Measurements from ENCODE around the gene LRMDA. TPM values are rescaled to one million over a fixed set of nuclear protein-coding genes. Genes with fewer than 3 reads are reported as not detected.
A peak's percentile ranks its signal among the peaks of the same experiment; 100 is the strongest.
"Not testable (repeated sequence)": the region's sequence is repeated elsewhere in the genome, so short reads cannot be mapped to it uniquely, and the experiment has no call there.

Gene LRMDA
- total RNA-seq, 1 experiment from 2014 or later, result 20.3 TPM

DNA sequence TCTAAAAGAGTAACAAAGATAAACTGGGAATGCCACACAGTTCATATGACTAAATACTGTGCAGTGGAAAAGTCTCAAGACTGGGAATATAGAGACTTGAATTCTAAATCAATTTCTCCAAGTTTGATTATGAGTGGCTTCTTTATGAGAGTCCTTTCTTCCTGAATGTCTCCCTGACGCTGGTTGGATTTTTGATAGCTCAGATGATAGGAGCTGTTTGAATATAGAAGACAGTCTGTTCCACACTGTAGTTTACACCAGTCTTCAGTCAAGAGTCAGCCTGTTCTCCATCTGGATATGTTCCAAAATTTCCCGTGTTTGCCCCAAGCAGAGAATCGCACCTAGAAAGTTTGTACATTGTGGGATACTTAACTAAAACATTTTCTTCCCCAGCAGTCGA lies 173.7 kb downstream of the LRMDA start:
- in situ Hi-C loops (cut with HindIII; ENCODE audit: low pct_unique_long_range_greater_than_20kb, low sequenced_read_pairs), result no loop called here
- no peak for DNase-seq (ENCODE audit: low read depth)

DNA sequence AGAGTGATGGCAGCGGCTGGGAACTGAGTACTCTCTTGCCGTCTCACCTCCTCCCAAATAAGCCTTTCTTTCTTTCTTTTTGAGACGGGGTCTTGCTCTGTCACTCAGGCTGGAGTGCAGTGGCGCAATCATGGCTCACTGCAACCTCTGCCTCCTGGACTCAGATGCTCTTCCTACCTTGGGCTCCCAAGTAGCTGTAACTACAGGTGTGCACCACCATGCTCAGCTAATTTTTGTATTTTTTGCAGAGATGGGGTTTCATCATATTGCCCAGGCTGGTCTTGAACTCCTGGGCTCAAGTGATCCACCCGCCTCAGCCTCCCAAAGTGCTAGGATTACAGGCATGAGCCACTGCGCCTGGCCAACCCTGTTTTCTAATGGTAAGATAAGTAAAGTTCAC lies 174.4 kb downstream of the LRMDA start:
- DNase-seq (ENCODE audit: low read depth); in situ Hi-C loops (cut with HindIII; ENCODE audit: low pct_unique_long_range_greater_than_20kb, low sequenced_read_pairs): not testable (repeated sequence)

DNA sequence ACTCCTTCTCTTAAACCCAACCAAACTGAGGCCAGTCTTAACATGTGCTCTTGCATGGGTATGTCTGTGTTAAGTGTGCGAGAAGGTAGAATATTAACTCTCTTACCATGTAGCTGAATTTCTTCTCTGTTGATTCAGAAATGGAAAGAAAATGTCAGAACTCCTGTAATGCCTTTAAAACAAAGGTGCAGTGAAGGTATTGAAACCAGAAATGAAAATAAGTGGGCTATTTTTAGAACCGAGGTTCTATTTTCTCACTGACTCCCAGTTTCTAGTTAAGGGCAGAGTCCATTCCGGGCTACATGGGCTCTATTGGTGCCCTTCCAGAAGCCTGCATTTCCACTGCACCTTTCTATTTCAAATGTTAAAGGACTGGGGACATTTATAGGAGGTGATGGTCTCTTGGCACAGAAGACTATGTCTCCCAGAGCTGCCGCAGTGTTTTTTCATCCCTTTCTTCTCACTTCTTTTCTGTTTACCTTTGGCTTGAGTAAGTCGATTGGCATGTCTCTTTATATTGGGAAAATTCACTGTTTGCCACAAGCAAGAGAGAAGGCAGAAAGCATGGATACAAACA lies 174.9 kb downstream of the LRMDA start:
- in situ Hi-C loops (cut with HindIII; ENCODE audit: low pct_unique_long_range_greater_than_20kb, low sequenced_read_pairs), result no loop called here

GRCh38 chr10:75607576-75607975 lies 176.2 kb downstream of the LRMDA start:
- in situ Hi-C loops (cut with HindIII; ENCODE audit: low pct_unique_long_range_greater_than_20kb, low sequenced_read_pairs), result no loop called here

More for the DNA sequence above, 174.9 kb downstream of the LRMDA start:
- peak; percentile 22 for DNase-seq (ENCODE audit: low read depth)

DNA sequence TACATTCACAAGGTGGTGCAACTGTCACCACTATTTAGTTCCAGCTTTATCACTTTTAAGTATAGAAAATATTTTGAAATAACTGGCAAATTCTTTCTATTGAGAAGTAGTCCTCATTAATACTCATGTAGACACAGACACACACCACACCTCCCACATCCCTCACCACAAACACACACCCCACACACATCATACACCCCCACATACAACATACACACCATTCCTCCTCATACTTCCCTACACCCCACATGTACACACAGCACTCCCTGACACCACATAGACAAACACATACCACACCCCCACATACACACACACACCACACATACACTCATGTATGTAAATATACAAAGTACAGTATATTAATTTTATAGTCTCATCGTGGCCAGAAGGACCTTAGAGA lies 178.8 kb downstream of the LRMDA start:
- no peak for DNase-seq (ENCODE audit: low read depth)
- in situ Hi-C loops (cut with HindIII; ENCODE audit: low pct_unique_long_range_greater_than_20kb, low sequenced_read_pairs), result no loop called here

More at GRCh38 chr10:75607576-75607975, 176.2 kb downstream of the LRMDA start:
- no peak for DNase-seq (ENCODE audit: low read depth)

DNA sequence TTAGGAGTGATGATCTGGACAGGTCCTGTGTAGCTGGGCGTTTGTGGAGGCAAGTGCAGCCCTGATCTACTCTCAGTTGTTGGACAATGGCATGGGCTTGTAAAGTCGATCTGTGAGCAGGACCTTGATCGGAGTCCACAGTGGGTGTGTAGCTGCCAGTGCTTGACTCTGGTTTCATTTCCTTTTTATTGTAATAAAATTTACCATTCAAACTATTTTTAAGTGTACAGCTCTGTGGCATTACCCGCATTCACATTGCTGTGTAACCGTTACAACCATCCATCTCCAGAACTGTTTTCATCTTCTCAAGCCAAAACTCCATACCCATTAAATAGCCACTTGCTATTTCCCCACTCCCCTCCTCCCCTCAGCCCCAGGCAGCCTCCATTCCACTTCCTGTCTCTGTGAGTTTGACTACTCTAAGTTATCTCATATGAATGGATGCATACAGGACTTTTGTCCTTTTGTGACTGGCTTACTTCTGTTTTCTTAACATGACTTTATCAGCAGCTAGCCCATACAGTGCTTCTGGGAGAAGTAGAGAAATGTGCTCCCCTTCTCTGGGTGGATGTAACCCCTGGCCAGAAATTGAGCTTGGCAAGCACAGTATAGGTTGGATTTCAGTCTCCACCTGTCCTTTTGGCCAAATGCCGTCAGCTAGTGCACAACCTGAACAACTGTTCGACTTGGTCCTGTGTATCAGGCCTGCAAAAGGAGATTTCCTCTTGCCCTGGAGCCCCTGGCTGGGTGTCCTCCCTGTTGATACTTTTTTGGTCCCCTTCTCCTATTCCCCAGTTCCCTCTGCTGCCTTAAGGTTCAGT lies 180.0 kb downstream of the LRMDA start:
- in situ Hi-C loops (cut with HindIII; ENCODE audit: low pct_unique_long_range_greater_than_20kb, low sequenced_read_pairs), result no loop called here
- no peak for DNase-seq (ENCODE audit: low read depth)

GRCh38 chr10:75611993-75612372 lies 180.6 kb downstream of the LRMDA start:
- in situ Hi-C loops (cut with HindIII; ENCODE audit: low pct_unique_long_range_greater_than_20kb, low sequenced_read_pairs), result no loop called here
- peak; percentile 23 for DNase-seq (ENCODE audit: low read depth)

GRCh38 chr10:75612904-75613684 lies 181.7 kb downstream of the LRMDA start:
- DNase-seq (ENCODE audit: low read depth), result no peak
- in situ Hi-C loops (cut with HindIII; ENCODE audit: low pct_unique_long_range_greater_than_20kb, low sequenced_read_pairs), result no loop called here

- in situ Hi-C loops (cut with HindIII; ENCODE audit: low pct_unique_long_range_greater_than_20kb, low sequenced_read_pairs), result no loop called here
- no peak for DNase-seq (ENCODE audit: low read depth)
Observed at GRCh38 chr10:75613685-75614504, 182.5 kb downstream of the LRMDA start.

GRCh38 chr10:75616076-75616475 lies 184.7 kb downstream of the LRMDA start:
- no peak for DNase-seq (ENCODE audit: low read depth)
- in situ Hi-C loops (cut with HindIII; ENCODE audit: low pct_unique_long_range_greater_than_20kb, low sequenced_read_pairs), result no loop called here

- DNase-seq (ENCODE audit: low read depth), result no peak
- in situ Hi-C loops (cut with HindIII; ENCODE audit: low pct_unique_long_range_greater_than_20kb, low sequenced_read_pairs), result no loop called here
Observed at GRCh38 chr10:75616874-75617478, 185.6 kb downstream of the LRMDA start.

DNA sequence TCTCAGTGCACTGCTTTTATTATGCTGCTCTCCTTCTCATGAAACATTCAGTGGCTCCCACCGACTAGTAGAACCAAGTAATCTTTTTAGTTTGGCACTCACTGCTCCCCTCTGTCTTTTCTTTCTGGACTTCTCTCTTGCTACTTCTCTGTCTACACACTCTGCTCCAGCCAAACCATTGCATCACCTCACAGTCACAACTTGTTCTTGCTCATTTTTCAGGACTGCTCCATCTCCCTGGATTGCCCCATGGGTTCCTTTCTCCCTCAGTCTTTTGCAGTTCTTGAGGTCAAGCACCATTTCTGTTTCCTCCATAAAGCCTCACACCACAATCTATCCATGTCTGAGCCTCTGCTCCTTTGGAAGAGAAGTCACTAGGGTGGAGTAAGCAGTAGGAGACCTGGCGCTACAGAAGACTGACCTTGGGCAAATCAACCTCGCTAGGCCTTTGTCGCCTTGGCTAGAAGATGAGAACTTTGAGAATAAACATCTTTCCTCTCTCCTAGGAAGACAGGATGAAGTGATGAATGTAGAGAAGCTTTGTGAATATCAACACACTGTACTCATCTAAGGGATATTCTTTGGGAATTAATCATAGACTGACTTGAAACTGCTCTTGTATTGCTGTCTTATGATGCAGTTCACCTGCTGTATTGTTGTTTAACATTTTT lies 186.2 kb downstream of the LRMDA start:
- in situ Hi-C loops (cut with HindIII; ENCODE audit: low pct_unique_long_range_greater_than_20kb, low sequenced_read_pairs), result no loop called here

GRCh38 chr10:75619635-75620034 lies 188.2 kb downstream of the LRMDA start:
- in situ Hi-C loops (cut with HindIII; ENCODE audit: low pct_unique_long_range_greater_than_20kb, low sequenced_read_pairs), result no loop called here
- no peak for DNase-seq (ENCODE audit: low read depth)

More for the DNA sequence above, 186.2 kb downstream of the LRMDA start:
- no peak for DNase-seq (ENCODE audit: low read depth)

DNA sequence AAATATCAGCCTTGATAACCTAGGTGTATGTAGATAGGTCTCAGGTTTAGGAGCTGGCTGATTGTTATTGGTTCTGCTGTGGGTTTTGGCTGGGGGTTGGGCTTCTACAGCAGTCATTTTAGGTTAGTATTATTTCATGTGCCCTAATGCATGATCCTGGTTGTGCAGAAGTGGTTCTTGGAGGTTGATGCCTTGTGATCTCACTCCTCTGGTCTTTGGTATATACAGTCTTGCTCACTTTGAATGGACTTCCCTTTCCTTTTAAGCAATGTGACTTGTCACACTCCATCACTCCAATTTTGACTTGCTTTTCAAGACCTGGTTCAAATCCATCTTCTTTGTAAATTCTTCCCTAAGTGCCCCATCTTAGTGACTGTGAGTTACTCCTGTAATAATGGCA lies 188.9 kb downstream of the LRMDA start:
- in situ Hi-C loops (cut with HindIII; ENCODE audit: low pct_unique_long_range_greater_than_20kb, low sequenced_read_pairs), result no loop called here
- no peak for DNase-seq (ENCODE audit: low read depth)

- in situ Hi-C loops (cut with HindIII; ENCODE audit: low pct_unique_long_range_greater_than_20kb, low sequenced_read_pairs), result not testable (repeated sequence)
Observed at GRCh38 chr10:75621003-75621402, 189.6 kb downstream of the LRMDA start.

DNA sequence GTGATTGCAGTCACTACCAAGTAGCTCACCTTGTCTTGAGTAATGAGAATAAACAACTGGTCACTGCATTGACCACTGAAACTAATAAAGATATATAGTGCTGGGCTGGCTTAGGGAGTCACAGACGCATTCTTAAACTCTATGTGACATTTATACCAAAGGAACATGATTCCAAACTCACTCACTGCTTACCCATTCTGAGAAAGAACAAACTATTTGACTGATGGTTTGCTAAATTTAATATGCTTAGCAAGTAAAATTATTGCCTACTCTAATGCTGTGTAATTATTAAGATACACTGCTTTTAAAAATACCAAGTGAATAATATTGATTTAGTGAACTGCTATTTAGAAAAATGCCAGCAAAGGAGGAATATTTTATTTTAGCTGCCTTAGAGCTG lies 191.1 kb downstream of the LRMDA start:
- no peak for DNase-seq (ENCODE audit: low read depth)
- in situ Hi-C loops (cut with HindIII; ENCODE audit: low pct_unique_long_range_greater_than_20kb, low sequenced_read_pairs), result no loop called here

More at GRCh38 chr10:75621003-75621402, 189.6 kb downstream of the LRMDA start:
- not testable (repeated sequence) for DNase-seq (ENCODE audit: low read depth)

GRCh38 chr10:75623310-75624093 lies 192.1 kb downstream of the LRMDA start:
- in situ Hi-C loops (cut with HindIII; ENCODE audit: low pct_unique_long_range_greater_than_20kb, low sequenced_read_pairs), result no loop called here

More at GRCh38 chr10:75623310-75624093, 192.1 kb downstream of the LRMDA start:
- no peak for DNase-seq (ENCODE audit: low read depth)
